Iris pigment epithelial cell (primary cell): Measurements from ENCODE around the gene CD1D.
"Not testable (repeated sequence)": the region's sequence is repeated elsewhere in the genome, so short reads cannot be mapped to it uniquely, and the experiment has no call there.

ENCODE experiments used
- DNase-seq: peaks from one replicate; pipeline ENCODE4 v3.0.0-alpha.2; 2011; ENCODE audit warnings: low read depth

The CD1D gene

GRCh38 chr1:158176399-158176798 is 4.3 kb upstream of the CD1D start:
- no peak for DNase-seq

DNA sequence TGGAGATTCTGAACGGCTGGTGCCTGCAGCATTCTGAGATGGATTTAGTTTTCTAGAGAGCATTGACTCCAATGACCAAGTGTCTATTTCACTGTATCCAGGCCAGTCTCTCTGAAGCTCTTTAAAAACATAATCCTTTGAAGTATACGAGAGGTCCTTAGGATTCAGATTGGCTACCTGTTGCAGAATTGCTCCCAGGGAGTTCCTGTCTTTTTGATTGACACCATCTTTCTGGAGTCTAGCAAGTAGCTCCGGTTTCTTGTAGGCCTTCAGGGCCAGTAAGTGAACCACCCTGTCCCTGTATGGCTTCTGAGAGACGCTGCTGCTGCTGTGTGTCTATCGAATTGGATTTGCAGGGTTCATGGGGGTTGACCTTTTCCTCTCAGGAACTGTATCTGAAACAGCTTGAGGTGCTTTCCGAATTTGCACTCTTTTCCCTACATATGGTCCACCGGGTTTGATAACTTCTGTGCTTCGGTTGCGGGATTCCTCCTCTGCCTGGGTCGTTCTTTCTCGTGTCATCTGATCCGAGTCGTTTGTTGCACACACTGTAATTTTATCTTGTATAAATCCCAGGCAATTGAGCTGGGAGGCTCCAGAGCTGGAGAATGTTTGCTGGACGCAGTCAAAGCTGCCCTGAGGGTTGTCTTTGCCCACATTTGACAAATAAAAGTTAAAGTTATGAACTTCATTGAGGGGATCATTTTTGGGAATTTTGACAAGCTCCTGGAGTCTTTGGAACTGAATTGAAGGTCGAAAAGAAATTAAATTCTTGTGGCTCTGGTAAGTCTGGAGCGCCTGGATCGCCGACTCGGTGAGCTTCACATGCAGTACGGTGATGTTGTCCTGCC is 3.6 kb upstream of the CD1D start:
- not testable (repeated sequence) for DNase-seq

GRCh38 chr1:158177700-158178450 is 2.8 kb upstream of the CD1D start:
- DNase-seq, result peak; percentile 82

GRCh38 chr1:158179301-158180041 is 1.2 kb upstream of the CD1D start:
- DNase-seq, result no peak

- no peak for DNase-seq
Measured at GRCh38 chr1:158181577-158181922, 855 bp downstream of the CD1D start.

DNA sequence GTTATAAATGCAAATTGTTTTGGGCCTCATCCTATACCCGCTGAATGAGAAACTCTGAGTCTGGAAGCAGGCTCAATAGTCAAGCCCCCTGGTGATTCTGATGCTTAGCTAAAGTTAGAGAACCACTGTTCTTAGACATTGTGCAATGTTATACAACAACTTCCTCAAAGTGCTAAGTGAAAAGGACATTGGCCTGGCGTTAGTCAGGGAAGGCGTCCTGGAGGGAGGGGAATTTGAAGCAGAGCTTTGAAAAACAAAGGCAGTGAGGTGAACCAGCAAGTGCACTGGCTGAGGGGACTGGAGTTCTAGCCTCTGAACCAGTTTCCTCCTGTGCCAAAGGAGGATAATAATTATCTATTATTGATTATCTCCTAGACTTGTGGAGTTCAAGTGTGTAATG is 5.1 kb downstream of the CD1D start:
- peak; percentile 49 for DNase-seq

DNA sequence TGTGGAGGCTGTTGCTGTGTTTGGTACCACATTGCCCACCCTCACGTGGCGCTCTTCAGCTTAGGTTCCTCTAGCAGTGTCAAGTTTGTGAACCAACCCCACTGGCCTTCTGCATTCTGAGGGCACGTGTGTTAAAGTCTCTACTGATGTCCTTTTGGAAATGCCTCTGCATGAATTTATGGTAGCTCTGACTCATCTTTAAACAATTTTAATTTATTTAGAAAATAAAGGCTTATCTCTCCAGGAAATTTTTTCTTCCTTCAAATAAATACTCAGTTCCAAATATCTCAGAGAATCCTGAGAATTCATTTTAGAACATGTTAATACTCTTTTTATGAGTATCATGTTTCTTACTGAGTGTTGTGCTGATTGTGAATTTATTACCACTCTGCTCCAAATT is 5.5 kb downstream of the CD1D start:
- DNase-seq, result peak; percentile 13

DNA sequence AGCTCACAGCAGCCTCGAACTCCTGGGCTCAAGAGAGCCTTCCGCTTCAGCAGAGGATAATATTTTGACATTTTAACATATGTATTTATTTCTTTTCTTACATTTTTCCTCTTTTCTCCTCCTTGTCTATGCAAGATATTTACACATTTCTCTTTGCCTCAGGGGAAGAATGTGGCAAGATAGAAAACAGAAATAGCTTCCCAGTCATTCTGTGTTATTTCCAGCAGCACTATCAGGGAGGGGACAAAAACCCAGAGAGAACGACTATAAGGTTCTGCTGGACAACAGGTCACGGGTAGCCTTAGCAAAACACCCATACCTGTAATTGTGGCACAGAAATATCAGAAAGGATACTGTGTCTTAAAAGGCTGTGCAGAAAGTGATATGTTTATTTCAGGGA is 7.9 kb downstream of the CD1D start:
- DNase-seq, result no peak

GRCh38 chr1:158189624-158190023 is 8.9 kb downstream of the CD1D start:
- DNase-seq, result no peak

DNA sequence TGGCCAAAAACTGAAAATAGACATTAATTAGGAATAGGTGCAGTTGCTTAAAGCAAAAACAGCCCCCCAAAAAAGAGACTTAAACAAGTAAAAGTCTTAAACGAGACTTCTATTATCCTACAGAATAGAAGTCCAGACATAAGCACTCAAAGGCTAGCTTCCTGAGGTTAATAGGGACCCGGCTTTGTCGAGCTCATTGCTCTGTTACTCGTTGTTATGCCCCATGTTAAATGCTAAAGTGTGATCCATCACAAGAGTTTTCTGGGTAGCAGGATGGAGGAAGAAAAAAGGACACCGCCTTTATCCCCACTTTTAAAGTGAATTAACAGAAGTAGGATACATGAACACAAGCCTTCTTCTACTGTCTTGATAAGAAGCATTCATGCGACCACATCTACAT is 10.6 kb downstream of the CD1D start:
- DNase-seq, result no peak

- DNase-seq, result no peak
Measured at GRCh38 chr1:158196461-158196860, 15.8 kb downstream of the CD1D start.

DNA sequence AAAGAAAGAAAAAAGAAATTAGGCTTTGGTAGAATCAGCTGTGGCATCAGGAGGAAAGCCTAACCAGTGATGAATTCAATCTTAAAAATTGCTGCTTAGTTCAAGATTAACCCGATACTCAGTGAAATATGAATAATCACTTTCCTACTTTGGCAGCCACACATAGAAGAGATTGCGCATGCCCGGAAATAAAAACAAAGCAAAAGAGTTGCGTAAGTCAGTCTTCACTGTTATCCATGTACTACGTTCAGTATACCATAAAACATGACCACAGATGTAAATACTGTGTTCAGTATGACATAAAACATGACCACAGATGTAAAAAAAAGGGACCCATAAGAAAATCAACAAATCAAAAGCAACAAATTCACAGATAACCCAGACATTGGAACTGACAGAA is 19.2 kb downstream of the CD1D start:
- DNase-seq, result peak; percentile 68

DNA sequence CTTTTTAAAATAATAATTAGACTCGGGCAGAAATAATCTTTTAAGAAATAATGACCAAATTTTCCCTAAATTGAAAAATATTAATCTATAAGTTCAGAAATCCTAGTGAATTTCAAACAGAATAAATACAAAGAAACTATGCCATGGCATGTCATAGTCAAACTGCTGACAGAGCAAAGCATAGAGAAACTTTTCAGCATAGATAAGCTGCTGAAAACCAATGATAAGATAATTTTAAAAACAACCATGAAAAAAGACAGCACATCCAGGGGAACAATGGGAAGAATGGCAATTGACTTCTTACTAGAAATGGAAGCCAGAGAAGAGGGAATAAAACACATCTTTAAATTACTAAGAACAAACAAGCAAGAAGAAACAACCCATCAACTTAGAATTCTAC is 19.8 kb downstream of the CD1D start:
- no peak for DNase-seq

DNA sequence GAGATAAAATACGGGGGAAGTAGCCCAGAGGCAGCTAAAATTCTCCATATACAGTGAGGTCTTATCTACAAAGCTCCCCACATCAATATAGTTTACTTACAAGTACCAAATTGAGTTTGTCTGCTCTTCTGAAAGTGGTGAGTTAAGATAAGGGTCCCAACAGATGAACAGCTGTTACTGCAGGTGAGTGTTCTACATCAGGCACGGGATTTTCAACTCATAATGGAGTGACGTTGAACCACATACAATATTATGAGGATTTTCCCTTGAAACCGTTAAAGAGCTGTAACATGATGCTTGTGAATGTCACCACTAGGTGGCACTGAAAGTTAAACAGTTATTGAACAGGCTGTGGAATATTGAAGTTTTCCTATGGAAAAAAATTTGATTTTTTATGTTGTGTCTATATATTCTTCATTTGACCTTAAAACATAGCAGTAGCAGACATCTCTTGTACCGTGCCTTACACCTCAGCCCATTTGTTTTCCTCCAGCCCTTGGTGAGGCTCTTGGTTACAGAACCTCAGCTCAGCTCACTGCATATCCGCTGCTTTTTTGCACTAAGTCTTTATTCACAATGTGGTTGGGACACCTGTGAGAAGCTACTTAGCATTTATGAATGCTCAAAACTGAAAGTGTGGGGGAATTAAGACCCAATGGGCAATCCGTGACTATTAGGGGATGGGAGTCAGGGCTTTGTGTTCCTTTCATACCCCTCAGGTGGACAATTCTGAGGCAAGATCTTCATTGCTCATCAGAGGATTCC is 23.2 kb downstream of the CD1D start:
- peak; percentile 63 for DNase-seq

DNA sequence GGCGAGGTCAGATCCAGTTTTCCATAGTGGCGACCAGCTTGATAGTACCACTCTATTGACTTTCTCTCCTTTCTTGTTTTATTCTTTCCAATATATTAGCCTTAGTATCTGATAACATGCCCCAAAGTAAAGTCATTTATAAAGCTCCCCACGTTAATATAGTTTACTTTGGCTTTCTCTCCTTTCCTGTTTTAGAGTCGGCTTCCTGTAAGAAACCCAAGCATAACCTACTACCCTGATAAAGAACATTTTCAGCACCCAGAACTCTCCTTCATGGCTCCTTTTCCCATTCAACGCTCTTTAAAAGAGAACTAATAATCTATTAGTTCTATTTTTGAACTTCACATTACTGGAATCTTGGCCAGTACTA is 23.7 kb downstream of the CD1D start:
- DNase-seq, result no peak

DNA sequence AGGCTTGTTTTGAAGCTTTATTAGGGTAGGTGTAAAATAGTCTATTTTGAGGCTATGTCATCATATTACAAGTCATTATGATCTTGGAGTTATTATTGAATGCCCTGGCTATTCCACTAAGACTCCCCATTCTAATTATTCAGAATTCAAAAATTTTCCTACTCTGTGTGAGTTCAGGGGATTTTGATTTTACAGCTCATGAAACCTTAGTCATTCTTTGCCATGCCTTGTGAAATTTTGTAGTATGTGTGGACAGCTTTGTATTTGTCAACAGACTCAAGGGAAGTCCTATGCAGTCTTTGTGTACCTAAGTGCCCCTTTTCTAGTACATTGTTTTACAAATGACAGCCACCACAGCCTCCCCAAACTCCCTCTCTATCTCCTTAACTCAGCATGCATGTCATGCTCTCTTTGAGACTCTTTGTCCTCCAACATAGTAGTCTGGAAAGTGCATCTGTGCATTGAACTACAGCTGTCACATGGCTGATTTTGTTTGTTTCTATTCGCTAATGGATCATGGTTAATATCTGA is 28.0 kb downstream of the CD1D start:
- no peak for DNase-seq

- DNase-seq, result no peak
Measured at GRCh38 chr1:158212320-158212719, 31.6 kb downstream of the CD1D start.

GRCh38 chr1:158223445-158223844 is 42.8 kb downstream of the CD1D start:
- not testable (repeated sequence) for DNase-seq

GRCh38 chr1:158227904-158228623 is 47.4 kb downstream of the CD1D start:
- DNase-seq, result no peak
